GM21528 (cell line): Measurements from ENCODE around the gene WEE2.
"Not testable (repeated sequence)": the region's sequence is repeated elsewhere in the genome, so short reads cannot be mapped to it uniquely, and the experiment has no call there.

Experiments used
- ATAC-seq: cut with Tn5 transposase; IDR thresholded peaks from one replicate; pipeline ENCODE4 v1.9.1; 2021; ENCODE audit warnings: mild to moderate bottlenecking, moderate library complexity; ENCODE audit not compliant: unreplicated experiment, low FRiP score

WEE2 gene

GRCh38 chr7:141763797-141764196 lies 55.6 kb downstream of the WEE2 start, which contains the start of gene TAS2R3:
TAS2R3 (plus strand) TSS chr7:141764097; CDS start chr7:141764159, 62 bp downstream.
- no peak for ATAC-seq

GRCh38 chr7:141770083-141770583 lies 62.0 kb downstream of the WEE2 start:
- not testable (repeated sequence) for ATAC-seq

- no peak for ATAC-seq
Observed at GRCh38 chr7:141776374-141776773, 68.2 kb downstream of the WEE2 start, which contains the start of gene TAS2R4. TAS2R4 (plus strand) TSS chr7:141776674; CDS start chr7:141778489, 1,815 bp downstream.
